ENCODE results near the gene ECE1.

- TF ChIP-seq POLR2AphosphoS5 (IDR thresholded peaks at IDR 0.05; ENCODE audit: low read depth, low read length) = peak; percentile 12; the same call in 1 of the 2 replicates
- no peak; the same call in none of the 2 replicates for TF ChIP-seq POLR2A (IDR thresholded peaks at IDR 0.05; ENCODE audit: low read depth, low read length)
- no peak for TF ChIP-seq TAF1 (IDR thresholded peaks at IDR 0.05; ENCODE audit: low read depth, low read length)
- no peak; the same call in 1 of the 2 replicates for TF ChIP-seq POU2F2 (IDR thresholded peaks at IDR 0.05; ENCODE audit: low read depth, low read length)
- no peak for TF ChIP-seq SPI1 (IDR thresholded peaks at IDR 0.05; ENCODE audit: low read depth, low read length)
- no peak for TF ChIP-seq PAX5 (IDR thresholded peaks at IDR 0.05; ENCODE audit: insufficient read depth, low read length, severe bottlenecking)
Observed at GRCh38 chr1:21293537-21294265, 3.4 kb upstream of the ECE1 start.
